ENCODE results near the gene PLCXD1.

DNA sequence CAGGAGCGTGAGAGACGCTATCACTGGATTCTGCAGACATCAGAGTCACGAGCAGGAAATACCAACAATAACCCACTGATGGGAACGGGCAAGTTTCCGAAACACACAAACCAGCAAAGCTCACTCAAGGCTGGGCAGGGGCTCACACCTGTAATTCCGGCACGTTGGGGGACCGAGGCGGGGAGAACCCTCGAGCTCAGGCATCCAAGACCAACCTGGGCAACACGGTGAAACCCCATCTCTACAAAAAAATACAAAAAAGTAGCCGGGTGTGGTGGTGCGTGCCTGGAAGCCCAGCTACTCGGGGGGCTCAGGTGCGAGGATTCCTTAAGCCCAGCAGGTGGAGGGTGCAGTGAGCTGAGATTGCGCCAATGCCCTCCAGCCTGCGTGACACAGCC is 54.6 kb downstream of the PLCXD1 start:
- TF ChIP-seq, protein P1, sequence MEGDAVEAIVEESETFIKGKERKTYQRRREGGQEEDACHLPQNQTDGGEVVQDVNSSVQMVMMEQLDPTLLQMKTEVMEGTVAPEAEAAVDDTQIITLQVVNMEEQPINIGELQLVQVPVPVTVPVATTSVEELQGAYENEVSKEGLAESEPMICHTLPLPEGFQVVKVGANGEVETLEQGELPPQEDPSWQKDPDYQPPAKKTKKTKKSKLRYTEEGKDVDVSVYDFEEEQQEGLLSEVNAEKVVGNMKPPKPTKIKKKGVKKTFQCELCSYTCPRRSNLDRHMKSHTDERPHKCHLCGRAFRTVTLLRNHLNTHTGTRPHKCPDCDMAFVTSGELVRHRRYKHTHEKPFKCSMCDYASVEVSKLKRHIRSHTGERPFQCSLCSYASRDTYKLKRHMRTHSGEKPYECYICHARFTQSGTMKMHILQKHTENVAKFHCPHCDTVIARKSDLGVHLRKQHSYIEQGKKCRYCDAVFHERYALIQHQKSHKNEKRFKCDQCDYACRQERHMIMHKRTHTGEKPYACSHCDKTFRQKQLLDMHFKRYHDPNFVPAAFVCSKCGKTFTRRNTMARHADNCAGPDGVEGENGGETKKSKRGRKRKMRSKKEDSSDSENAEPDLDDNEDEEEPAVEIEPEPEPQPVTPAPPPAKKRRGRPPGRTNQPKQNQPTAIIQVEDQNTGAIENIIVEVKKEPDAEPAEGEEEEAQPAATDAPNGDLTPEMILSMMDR (conservative IDR thresholded peaks at IDR 0.05; ENCODE audit: low read depth, low read length), result no peak
- TF ChIP-seq EZH2 (IDR thresholded peaks at IDR 0.05; ENCODE audit: borderline replicate concordance, low read depth, low read length, poor library complexity, severe bottlenecking), result no peak
